ENCODE data around the gene CACNA1F. TPM values are rescaled to one million over a fixed set of nuclear protein-coding genes. Genes with fewer than 3 reads are reported as not detected.

Gene CACNA1F
- total and polyA plus RNA-seq, 10 of the 15 experiments (the other 5 are each of a cell fraction or from before 2014, with no cell fraction given): 0.01 to 0.32 (median 0.05) TPM; not detected in 5

DNA sequence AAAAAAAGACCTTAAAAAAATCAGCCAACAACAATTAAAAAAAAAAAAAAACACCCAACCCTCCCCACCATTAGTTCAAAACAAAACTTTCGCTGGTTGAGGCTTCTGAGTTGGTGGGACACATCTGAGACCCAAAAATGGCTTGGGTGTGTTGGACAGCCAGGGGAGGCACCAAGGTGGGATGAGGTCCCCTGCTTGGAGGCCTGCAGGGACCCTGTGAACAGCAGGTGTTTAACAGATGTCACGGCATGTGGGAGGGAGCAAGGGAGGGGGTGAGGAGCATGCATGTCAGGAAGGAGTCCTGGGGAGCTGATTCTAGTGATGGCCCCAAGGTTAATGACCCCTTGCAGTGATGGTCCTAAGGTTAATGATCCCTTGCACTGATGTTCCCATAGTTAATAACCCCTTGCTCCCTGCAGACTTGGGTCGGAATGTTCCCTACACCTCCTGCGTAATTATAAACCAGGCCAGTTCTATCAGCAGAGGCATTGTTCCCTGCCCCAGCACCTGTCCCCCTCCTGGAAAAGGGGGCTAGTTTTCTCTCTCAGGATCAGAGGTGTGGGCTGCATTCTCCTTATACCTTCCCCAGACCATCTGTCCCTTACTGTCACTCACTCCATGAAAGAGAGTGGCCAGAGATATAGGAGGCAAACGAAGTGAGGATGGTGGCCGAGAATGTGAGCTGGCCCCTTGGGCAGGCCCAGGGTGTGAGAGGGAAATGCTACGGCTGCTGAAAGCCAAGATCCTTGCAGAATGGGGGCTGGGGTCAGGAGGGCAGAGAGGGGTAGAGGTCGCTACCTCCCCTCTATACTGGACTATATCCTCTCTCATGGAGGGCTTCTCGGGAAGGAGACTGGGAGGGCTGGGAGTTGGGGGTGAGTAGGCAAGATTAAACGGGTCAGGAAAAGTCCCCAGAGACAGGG, 33.6 kb upstream of the CACNA1F start (continued):
- TF ChIP-seq, protein P1, sequence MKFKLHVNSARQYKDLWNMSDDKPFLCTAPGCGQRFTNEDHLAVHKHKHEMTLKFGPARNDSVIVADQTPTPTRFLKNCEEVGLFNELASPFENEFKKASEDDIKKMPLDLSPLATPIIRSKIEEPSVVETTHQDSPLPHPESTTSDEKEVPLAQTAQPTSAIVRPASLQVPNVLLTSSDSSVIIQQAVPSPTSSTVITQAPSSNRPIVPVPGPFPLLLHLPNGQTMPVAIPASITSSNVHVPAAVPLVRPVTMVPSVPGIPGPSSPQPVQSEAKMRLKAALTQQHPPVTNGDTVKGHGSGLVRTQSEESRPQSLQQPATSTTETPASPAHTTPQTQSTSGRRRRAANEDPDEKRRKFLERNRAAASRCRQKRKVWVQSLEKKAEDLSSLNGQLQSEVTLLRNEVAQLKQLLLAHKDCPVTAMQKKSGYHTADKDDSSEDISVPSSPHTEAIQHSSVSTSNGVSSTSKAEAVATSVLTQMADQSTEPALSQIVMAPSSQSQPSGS (IDR thresholded peaks at IDR 0.05; ENCODE audit: low read length): no peak
- TF ChIP-seq SUZ12 (IDR thresholded peaks at IDR 0.05; ENCODE audit: unreplicated experiment) (no peak), TCF7 (IDR thresholded peaks at IDR 0.05; ENCODE audit: borderline replicate concordance) (no peak)
- TF ChIP-seq, protein P2, sequence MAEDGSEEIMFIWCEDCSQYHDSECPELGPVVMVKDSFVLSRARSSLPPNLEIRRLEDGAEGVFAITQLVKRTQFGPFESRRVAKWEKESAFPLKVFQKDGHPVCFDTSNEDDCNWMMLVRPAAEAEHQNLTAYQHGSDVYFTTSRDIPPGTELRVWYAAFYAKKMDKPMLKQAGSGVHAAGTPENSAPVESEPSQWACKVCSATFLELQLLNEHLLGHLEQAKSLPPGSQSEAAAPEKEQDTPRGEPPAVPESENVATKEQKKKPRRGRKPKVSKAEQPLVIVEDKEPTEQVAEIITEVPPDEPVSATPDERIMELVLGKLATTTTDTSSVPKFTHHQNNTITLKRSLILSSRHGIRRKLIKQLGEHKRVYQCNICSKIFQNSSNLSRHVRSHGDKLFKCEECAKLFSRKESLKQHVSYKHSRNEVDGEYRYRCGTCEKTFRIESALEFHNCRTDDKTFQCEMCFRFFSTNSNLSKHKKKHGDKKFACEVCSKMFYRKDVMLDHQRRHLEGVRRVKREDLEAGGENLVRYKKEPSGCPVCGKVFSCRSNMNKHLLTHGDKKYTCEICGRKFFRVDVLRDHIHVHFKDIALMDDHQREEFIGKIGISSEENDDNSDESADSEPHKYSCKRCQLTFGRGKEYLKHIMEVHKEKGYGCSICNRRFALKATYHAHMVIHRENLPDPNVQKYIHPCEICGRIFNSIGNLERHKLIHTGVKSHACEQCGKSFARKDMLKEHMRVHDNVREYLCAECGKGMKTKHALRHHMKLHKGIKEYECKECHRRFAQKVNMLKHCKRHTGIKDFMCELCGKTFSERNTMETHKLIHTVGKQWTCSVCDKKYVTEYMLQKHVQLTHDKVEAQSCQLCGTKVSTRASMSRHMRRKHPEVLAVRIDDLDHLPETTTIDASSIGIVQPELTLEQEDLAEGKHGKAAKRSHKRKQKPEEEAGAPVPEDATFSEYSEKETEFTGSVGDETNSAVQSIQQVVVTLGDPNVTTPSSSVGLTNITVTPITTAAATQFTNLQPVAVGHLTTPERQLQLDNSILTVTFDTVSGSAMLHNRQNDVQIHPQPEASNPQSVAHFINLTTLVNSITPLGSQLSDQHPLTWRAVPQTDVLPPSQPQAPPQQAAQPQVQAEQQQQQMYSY (CRISPR knock-in tag; IDR thresholded peaks at IDR 0.05): no peak

DNA sequence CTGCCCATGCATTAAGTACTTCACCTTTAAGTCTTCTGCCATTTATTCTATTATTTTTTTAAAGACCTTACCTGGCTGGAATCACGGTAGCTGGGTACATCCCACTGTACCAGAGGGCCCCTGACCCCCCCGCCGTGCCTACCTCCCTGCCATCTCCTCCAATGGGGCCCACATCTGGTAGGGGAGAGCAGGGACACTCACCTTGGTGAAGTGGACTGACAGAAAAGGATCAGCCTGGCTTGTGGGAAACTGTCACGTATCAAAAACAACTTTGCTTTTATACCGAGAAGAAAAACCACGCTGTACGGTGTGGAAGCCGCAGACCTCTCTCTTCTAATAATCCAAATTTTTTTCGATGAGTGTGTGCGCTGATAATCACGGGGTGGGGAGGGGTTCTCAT, 31.3 kb upstream of the CACNA1F start, which contains the start of gene FOXP3:
TSS of gene FOXP3 (minus strand) at position 251 of the 400 bp plus-strand sequence. CDS start 6,205 bp downstream, outside the sequence.
- FAIRE-seq: no peak

More for the DNA sequence above, 31.3 kb upstream of the CACNA1F start, which contains the start of gene FOXP3:
- TF ChIP-seq KAT2A (conservative IDR thresholded peaks at IDR 0.05; ENCODE audit: control insufficient read depth, low read depth, low read length): no peak
- no peak for TF ChIP-seq HDGF (IDR thresholded peaks at IDR 0.05)
- TF ChIP-seq ZNF384 (IDR thresholded peaks at IDR 0.05; ENCODE audit: borderline replicate concordance, low read depth, low read length): no peak
- H3K9ac ChIP-seq (ENCODE audit: control insufficient read depth, insufficient read depth, low read length): no peak within 1 kb of the TSS
- H3K36me3 ChIP-seq (ENCODE audit: control insufficient read depth in 2 of 2, insufficient read depth in 2 of 2, low read length in 1 of 2): no peaks in the 10 kb centered on the region
- intact Hi-C loops (cut with micrococcal nuclease; ENCODE audit: unreplicated experiment) (no loop called here), in situ Hi-C loops (cut with MboI) (no loop called here)
- no peaks in the 10 kb centered on the region for H3K27me3 ChIP-seq (replicated peaks in 1 of 2; ENCODE audit: control insufficient read depth in 2 of 2, insufficient read depth in 2 of 2, low read length in 1 of 2)
- H3K4me1 ChIP-seq (ENCODE audit: control insufficient read depth, insufficient read depth, low read length): no peaks in the 10 kb centered on the region
- H2AFZ ChIP-seq (ENCODE audit: control insufficient read depth, low read depth, low read length): no peak within 1 kb of the TSS
- ChIA-PET CTCF (interaction anchor here (0.9 kb wide), 1 partner anchor 72 kb away, joined by 3 read pairs; no protein-coding TSS in a partner anchor), SMC1A (ENCODE audit: uncharacterized antibody, unreplicated experiment) (no interaction called here), POLR2A (no interaction called here), RAD21 (ENCODE audit: unreplicated experiment) (no interaction called here)
- H3K9me3 ChIP-seq (replicated peaks; ENCODE audit: control insufficient read depth, insufficient read depth, low read length): no peaks in the 10 kb centered on the region; the same call in 2 of the 3 replicates
- WGBS (ENCODE audit: insufficient coverage, insufficient replicate concordance, low lambda C conversion rate, missing lambda C conversion rate): 65% methylated on average over 11 of the region's 11 CpGs
- DNase-seq (ENCODE audit: low read depth, low spot score) (no peak), ATAC-seq (no peak)
- H4K20me1 ChIP-seq (ENCODE audit: control insufficient read depth, insufficient read depth): no peaks in the 10 kb centered on the region
- H3K4me2 ChIP-seq (ENCODE audit: control insufficient read depth, insufficient read depth): no peak within 1 kb of the TSS
- H3K79me2 ChIP-seq (ENCODE audit: control insufficient read depth, insufficient read depth, low read length): no peaks in the 10 kb centered on the region
- H3K27ac ChIP-seq (ENCODE audit: control insufficient read depth, insufficient read depth): no peak within 1 kb of the TSS
- BruUV-seq (replicated peaks): no TSS peak
- H3K4me3 ChIP-seq: no peak within 1 kb of the TSS

Data from GM12878 (cell line).